DMS79 treated with DMSO at 0.1 percent for 48 hours (cell line): ENCODE data around the gene SUGCT.

ENCODE experiments used
- DNase-seq: peaks from one replicate; lab custom pipeline; 2025; lab: John Stamatoyannopoulos, UW

The SUGCT gene

DNA sequence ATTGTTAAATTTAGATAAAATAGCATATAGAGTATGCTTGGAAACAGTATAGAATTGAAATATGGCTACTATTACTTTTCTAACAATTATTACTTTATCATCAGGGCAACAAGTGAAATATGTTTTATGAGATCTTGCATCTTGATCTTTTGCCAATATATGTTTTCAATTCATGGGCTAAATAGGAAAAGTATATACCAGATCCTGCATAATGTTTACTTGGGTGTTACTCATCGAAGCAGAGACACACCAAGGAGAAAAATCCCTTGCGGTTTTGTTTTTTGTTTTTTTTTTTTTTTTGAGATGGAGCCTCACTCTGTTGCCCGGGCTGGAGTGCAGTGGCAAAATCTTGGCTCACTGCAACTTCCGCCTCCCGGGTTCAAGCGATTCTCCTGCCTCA lies 541.4 kb downstream of the SUGCT start:
- no peak for DNase-seq

- DNase-seq = no peak
These were observed 545.9 kb downstream of the SUGCT start for GRCh38 chr7:40680657-40681056.

- no peak for DNase-seq
These were observed 547.9 kb downstream of the SUGCT start for GRCh38 chr7:40682696-40683095.

GRCh38 chr7:40694026-40694809 lies 559.4 kb downstream of the SUGCT start:
- DNase-seq = no peak

- DNase-seq = no peak
These were observed 560.2 kb downstream of the SUGCT start for GRCh38 chr7:40694991-40695390.

DNA sequence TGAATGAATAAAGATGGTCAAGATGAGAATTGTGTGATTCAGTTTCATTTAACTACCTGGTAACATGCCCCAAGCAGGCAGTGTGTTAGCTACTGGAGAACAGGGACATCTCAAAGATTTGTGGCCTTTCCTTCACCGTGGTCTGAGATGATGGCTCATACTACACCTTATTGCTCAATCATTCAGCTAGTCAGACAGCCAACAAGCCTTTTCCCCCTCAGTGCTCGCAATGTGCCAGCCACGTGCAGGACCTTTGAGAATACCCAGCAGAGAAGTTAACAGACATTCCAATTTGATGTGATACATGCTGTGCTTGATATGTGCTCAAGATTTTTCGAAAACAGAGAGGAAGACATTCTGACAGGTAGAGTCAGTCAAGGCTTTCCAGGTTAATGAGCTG lies 562.8 kb downstream of the SUGCT start:
- DNase-seq = no peak

DNA sequence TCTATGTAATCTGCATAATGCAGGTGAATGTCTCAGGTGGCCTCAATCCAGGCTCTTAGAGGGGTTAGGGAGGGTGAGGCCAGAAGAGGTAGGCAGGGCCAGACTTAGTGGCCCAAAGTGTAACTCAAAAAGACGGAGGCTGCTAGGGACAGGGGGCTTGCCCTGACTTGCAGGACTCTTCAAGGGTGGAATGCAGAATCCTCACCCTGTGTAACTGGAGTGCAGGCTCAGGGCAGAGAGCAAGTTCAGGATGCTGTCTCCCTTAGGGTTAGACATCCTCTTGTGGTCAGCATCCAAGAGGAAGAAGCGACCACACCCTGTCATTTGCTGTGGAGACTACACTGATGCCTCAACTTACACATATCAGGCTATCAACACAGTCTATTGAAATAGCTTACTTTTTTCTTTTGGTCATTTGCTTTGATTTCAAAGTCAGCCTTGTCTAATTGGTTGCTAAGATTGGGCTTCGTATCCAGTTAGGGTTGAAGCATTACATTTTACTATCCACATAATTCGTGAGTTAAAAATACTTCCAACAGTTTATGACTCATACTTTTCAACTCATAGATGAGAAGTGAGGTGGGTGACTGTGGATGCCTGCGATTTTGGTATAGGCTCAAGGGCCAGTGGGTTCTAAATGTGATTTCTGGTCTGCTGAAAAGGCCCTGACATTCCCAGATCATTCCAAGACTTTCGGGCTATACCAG lies 563.6 kb downstream of the SUGCT start:
- no peak for DNase-seq

GRCh38 chr7:40698921-40699260 lies 564.1 kb downstream of the SUGCT start:
- DNase-seq = no peak

DNA sequence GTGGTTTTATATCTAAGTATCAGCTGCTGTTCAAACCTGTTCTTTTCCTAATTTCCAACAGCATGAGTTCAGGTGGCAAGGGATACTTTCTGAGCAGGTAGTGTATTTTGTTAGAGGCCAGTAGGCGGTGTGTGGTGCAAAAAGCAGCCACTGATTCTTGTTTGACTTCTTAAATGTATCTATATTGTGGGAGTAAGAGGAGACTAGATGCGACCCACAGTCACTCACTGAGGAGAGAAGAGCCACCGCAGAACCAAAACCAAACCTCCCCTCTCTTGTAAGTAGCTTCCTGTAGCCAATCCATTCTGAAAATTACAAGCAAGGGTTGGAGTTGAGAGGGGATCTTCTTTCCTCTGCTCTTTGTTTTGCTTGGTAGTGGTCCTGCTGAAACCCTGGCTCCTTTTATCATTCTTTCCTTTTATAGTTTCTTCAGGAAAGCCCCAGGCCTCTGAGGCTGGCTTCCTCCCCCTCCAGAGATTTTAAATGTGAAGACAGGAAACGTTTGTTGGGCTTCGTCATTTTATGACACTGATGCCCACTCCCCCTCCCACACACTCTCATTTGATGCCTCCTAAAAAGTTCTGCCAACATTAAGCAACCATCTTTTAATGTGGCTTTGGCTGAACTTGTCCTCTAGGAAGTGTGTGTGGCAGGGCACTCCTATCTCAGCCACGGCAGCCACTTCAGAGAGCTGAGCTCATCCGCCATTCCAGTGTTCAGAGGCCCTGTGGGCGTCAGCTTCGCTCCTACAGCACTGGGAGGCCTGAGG lies 566.0 kb downstream of the SUGCT start:
- no peak for DNase-seq

GRCh38 chr7:40701836-40702551 lies 567.2 kb downstream of the SUGCT start:
- DNase-seq = no peak

DNA sequence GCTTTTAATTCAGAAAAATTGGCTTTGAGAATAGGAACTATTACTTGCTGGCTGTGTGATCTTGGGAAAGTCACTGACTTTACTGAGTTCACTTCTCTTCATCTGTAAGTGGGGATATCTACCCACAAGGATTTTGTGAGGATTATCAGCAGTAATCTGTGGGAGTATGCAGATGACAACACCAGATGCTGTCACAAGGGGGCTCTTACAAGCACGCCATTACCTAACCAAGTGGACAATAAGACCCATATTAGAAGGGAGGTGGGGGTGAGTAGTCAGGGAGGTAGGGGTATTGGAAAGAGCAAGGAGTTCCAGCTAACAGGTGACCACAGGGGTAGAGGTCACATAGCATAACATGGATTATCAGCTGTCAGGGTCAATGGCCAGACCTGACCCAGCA lies 569.4 kb downstream of the SUGCT start:
- no peak for DNase-seq

- no peak for DNase-seq
These were observed 572.0 kb downstream of the SUGCT start for GRCh38 chr7:40706829-40707228.

- DNase-seq = no peak
These were observed 574.5 kb downstream of the SUGCT start for GRCh38 chr7:40709062-40709964.

GRCh38 chr7:40711706-40712105 lies 576.9 kb downstream of the SUGCT start:
- DNase-seq = no peak

DNA sequence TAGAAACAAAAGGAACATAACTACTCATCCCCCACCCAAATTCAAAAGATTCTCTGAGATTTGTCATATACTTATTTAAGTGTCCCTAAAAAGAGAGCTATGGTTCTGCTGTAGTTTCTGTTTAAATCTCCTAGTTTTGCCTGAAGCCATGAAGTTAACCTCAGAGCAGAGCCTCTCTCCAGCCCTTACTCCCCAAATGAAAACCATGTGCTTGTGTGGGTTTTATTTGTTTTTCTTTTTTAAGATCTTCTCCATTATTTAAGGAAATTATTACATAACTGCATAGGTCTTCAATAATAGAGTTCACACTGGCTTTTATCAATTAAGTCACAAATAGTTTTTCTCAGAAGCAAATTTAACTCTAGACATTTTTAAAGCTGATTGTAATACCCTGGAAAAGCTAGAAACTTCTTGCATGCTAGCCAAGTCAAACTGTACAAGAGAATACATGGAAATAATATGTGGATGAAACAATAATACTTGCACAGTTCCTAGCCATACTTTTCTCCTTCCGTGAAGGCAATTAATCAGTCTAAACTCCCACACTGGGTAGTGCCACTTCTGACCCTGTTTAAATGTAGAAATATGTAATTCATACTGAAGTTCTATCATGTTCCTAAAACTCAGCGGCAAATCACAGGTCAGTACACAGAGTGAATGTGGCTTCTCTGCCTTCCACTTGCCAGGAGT lies 579.7 kb downstream of the SUGCT start:
- no peak for DNase-seq

DNA sequence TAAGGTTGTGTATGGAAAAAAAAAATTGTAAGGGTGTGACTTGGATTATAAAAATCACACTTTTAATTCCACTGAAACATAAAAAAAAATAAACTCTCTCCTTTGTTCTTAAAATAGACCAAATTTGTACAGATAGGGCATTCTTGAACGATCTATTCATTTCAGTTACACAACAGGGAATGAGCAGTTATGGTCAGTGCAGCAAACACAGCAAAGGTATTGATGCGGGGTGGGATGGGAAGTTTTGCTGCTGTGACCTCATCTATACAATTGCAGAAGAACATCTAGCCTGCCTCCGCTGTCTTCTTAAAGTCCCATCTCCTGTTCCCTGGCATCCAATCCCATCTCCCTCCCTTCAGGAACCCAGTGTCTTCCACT lies 580.2 kb downstream of the SUGCT start:
- no peak for DNase-seq

DNA sequence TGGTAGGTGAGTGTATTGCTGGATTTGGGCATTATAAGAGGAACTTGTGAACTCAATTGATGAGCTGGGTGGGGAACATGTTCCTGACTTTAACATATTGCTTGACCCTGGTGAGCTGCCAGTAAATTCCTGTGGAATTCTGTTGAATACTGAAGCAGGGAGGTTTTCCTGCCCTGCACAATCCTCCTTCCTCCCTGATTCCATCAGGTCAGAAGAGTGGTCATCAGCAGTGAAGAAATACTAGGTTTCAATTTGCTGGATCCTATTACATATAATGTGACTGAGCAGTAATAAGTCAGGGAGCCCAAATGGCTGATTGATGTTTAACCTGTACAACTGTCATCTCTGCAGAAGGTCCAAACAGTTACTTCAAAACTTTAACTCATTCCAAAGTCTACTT lies 581.2 kb downstream of the SUGCT start:
- no peak for DNase-seq

DNA sequence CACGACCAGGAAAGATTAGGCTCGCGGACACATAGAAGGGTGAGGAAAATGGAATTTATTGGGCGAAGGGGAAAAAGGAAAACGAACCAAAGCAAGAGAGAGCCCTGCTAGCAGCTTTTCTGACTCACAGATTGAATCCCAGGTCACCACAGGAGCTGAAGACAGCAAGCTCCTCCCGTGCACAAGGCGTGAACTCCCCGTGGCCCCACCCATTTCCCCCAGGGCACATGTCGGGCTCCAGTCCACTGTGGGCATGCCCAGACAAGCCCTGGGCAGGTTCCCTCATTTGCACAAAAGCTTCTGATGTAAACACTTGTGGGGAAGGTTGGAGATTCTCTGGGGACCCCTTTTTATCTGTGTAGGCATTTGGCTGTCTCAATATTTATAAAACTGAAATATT lies 582.4 kb downstream of the SUGCT start:
- DNase-seq = no peak

DNA sequence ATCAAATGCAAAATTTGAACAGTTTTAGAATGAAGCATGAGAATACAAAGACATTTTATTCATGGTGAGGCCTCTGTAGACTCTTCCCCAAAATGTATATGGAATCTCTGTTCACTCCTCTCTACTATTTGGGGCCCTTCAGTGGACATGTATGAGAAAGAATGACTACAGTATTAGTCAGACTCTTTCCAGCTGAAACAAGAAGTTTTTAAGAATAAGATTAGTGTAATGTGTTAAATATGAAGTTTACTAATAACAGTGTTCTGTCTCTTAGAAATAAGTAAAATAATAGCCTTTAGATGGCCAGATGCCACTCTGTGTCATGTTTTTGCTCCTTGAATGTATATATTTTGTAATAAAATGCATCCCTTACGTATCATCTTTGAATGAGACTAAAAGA lies 585.6 kb downstream of the SUGCT start:
- no peak for DNase-seq

- no peak for DNase-seq
These were observed 586.6 kb downstream of the SUGCT start for GRCh38 chr7:40721342-40721949.
